ENCODE results near the gene ZNF232. TPM values are rescaled to one million over a fixed set of nuclear protein-coding genes. Genes with fewer than 3 reads are reported as not detected.
A peak's percentile ranks its signal among the peaks of the same experiment; 100 is the strongest.

Gene ZNF232
- total and polyA plus RNA-seq, 2 of the 13 experiments (the other 11 are each of a cell fraction or from before 2014, with no cell fraction given), result 7.8 to 28.7 TPM

GRCh38 chr17:5069724-5070123, 42.0 kb downstream of the ZNF232 start (continued):
- TF ChIP-seq NR2F6 (IDR thresholded peaks at IDR 0.05), result no peak
- TF ChIP-seq NR2F6 (CRISPR knock-in tag; IDR thresholded peaks at IDR 0.05), result 0 out of 2 replicates have a peak, but pooled peaks have one; percentile 16
- no peak for TF ChIP-seq ZNF550 (CRISPR knock-in tag; IDR thresholded peaks at IDR 0.05; ENCODE audit: borderline replicate concordance)
- no peak for TF ChIP-seq EEA1 (CRISPR knock-in tag; IDR thresholded peaks at IDR 0.05; ENCODE audit: borderline replicate concordance)
- no peak for TF ChIP-seq PPARG (CRISPR knock-in tag; conservative IDR thresholded peaks at IDR 0.05)
- no peak for TF ChIP-seq FOXK1 (CRISPR knock-in tag; IDR thresholded peaks at IDR 0.05; ENCODE audit: borderline replicate concordance, low read depth)
- 0 out of 2 replicates have a peak, but pooled peaks have one; percentile 5 for TF ChIP-seq ATF7 (IDR thresholded peaks at IDR 0.05)
- no peak for TF ChIP-seq ATF7 (CRISPR knock-in tag; IDR thresholded peaks at IDR 0.05)
- no peak for TF ChIP-seq SOX6 (IDR thresholded peaks at IDR 0.05)
- peak; percentile 47 for TF ChIP-seq SOX6 (CRISPR knock-in tag; IDR thresholded peaks at IDR 0.05)
- TF ChIP-seq, protein P1, sequence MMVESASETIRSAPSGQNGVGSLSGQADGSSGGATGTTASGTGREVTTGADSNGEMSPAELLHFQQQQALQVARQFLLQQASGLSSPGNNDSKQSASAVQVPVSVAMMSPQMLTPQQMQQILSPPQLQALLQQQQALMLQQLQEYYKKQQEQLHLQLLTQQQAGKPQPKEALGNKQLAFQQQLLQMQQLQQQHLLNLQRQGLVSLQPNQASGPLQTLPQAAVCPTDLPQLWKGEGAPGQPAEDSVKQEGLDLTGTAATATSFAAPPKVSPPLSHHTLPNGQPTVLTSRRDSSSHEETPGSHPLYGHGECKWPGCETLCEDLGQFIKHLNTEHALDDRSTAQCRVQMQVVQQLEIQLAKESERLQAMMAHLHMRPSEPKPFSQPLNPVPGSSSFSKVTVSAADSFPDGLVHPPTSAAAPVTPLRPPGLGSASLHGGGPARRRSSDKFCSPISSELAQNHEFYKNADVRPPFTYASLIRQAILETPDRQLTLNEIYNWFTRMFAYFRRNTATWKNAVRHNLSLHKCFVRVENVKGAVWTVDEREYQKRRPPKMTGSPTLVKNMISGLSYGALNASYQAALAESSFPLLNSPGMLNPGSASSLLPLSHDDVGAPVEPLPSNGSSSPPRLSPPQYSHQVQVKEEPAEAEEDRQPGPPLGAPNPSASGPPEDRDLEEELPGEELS (CRISPR knock-in tag; IDR thresholded peaks at IDR 0.05), result no peak
- no peak for TF ChIP-seq TFE3 (CRISPR knock-in tag; IDR thresholded peaks at IDR 0.05)
- peak; percentile 47; the same call in 1 of the 2 replicates for TF ChIP-seq SOX5 (CRISPR knock-in tag; IDR thresholded peaks at IDR 0.05; ENCODE audit: borderline replicate concordance)
- TF ChIP-seq NR1H2 (CRISPR knock-in tag; IDR thresholded peaks at IDR 0.05; ENCODE audit: borderline replicate concordance, low read depth), result no peak
